B cell (primary cell): ENCODE results near the gene HBM.

Source experiments
- EZH2 ChIP-seq: IDR thresholded peaks from 2 replicates; pipeline ENCODE4 v1.6.1; 2012; ENCODE audit warnings: borderline replicate concordance, low read depth, mild to moderate bottlenecking, moderate library complexity, low read length; ENCODE audit not compliant: insufficient read depth, poor library complexity, severe bottlenecking
- TF ChIP-seq, protein P1 (sequence below): fragments of 200-600 bp; IDR thresholded peaks from one replicate; pipeline ENCODE4 v1.8.0; 2022; ENCODE audit warnings: antibody characterized with exemption, mild to moderate bottlenecking

DNA sequence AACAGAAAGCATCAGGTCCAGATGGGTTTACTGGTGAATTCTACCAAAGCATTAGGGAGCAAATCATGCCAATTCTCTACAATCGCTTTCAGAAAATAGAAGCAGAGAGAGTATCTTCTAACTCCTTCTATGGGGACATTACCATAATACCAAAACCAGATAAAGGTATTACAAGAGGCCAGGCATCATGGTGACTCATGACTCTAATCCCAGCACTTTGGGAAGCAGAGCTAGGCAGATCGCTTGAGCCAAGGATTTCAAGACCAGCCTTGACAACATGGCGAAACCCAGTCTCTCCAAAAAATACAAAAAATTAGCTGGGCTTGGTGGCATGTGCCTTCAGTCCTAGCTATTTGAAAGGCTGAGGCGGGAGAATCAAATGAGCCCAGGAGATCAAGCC is 37.5 kb downstream of the HBM start:
- TF ChIP-seq EZH2 = no peak
- TF ChIP-seq, protein P1, sequence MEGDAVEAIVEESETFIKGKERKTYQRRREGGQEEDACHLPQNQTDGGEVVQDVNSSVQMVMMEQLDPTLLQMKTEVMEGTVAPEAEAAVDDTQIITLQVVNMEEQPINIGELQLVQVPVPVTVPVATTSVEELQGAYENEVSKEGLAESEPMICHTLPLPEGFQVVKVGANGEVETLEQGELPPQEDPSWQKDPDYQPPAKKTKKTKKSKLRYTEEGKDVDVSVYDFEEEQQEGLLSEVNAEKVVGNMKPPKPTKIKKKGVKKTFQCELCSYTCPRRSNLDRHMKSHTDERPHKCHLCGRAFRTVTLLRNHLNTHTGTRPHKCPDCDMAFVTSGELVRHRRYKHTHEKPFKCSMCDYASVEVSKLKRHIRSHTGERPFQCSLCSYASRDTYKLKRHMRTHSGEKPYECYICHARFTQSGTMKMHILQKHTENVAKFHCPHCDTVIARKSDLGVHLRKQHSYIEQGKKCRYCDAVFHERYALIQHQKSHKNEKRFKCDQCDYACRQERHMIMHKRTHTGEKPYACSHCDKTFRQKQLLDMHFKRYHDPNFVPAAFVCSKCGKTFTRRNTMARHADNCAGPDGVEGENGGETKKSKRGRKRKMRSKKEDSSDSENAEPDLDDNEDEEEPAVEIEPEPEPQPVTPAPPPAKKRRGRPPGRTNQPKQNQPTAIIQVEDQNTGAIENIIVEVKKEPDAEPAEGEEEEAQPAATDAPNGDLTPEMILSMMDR = no peak
